Measurements from ENCODE around the gene ZNF672.

The ZNF672 gene

GRCh38 chr1:248814351-248814750, 23.7 kb upstream of the ZNF672 start:
- no peak for TF ChIP-seq CTCF (IDR thresholded peaks at IDR 0.05; ENCODE audit: low read depth, low read length)
- DNase-seq (ENCODE audit: extremely low read depth, low read depth) = no peak

- TF ChIP-seq CTCF (IDR thresholded peaks at IDR 0.05; ENCODE audit: low read depth, low read length) = no peak
- no peak for DNase-seq (ENCODE audit: extremely low read depth, low read depth)
Measured at GRCh38 chr1:248815407-248816034, 22.5 kb upstream of the ZNF672 start.

GRCh38 chr1:248816042-248816851, 21.8 kb upstream of the ZNF672 start:
- no peak for TF ChIP-seq CTCF (IDR thresholded peaks at IDR 0.05; ENCODE audit: low read depth, low read length)
- DNase-seq (ENCODE audit: extremely low read depth, low read depth) = no peak

- no peak for TF ChIP-seq CTCF (IDR thresholded peaks at IDR 0.05; ENCODE audit: low read depth, low read length)
- DNase-seq (ENCODE audit: extremely low read depth, low read depth) = no peak
Measured at GRCh38 chr1:248817065-248817464, 21.0 kb upstream of the ZNF672 start.

GRCh38 chr1:248818505-248819374, 19.3 kb upstream of the ZNF672 start:
- DNase-seq (ENCODE audit: extremely low read depth, low read depth) = no peak
- TF ChIP-seq CTCF (IDR thresholded peaks at IDR 0.05; ENCODE audit: low read depth, low read length) = no peak

GRCh38 chr1:248820041-248820585, 17.9 kb upstream of the ZNF672 start:
- TF ChIP-seq CTCF (IDR thresholded peaks at IDR 0.05; ENCODE audit: low read depth, low read length) = no peak
- no peak for DNase-seq (ENCODE audit: extremely low read depth, low read depth)

Measured in AG09319 (cell line).